ENCODE data around the gene FBXO3.

Gene FBXO3

GRCh38 chr11:33692013-33692504 is 82.3 kb downstream of the FBXO3 start:
- TF ChIP-seq POLR2A (IDR thresholded peaks at IDR 0.05; ENCODE audit: extremely low read depth, insufficient read length): no peak
- TF ChIP-seq MAX (IDR thresholded peaks at IDR 0.05; ENCODE audit: low read depth, low read length): no peak
- no peak for TF ChIP-seq CTCF (IDR thresholded peaks at IDR 0.05; ENCODE audit: low read depth, low read length)
- TF ChIP-seq MYC (IDR thresholded peaks at IDR 0.05; ENCODE audit: low read depth, low read length): no peak
- no peak for DNase-seq (ENCODE audit: low read depth)
- H3K4me3 ChIP-seq (ENCODE audit: low read depth, low read length): no peak overlapping the region

- TF ChIP-seq MAX (IDR thresholded peaks at IDR 0.05; ENCODE audit: low read depth, low read length) (no peak), CTCF (IDR thresholded peaks at IDR 0.05; ENCODE audit: low read depth, low read length) (no peak), MYC (IDR thresholded peaks at IDR 0.05; ENCODE audit: low read depth, low read length) (no peak), POLR2A (IDR thresholded peaks at IDR 0.05; ENCODE audit: extremely low read depth, insufficient read length) (no peak)
- no peak overlapping the region for H3K4me3 ChIP-seq (ENCODE audit: low read depth, low read length)
- no peak for DNase-seq (ENCODE audit: low read depth)
Observed at GRCh38 chr11:33691066-33691864, 83.1 kb downstream of the FBXO3 start.
